ENCODE data around the gene DNM3.
"Not testable (repeated sequence)": the region's sequence is repeated elsewhere in the genome, so short reads cannot be mapped to it uniquely, and the experiment has no call there.

DNM3 gene

GRCh38 chr1:172430128-172430454, 588.8 kb downstream of the DNM3 start:
- no peak overlapping the region for H3K4me3 Mint-ChIP-seq
- H3K4me1 Mint-ChIP-seq = peaks cover 11% of the 10 kb centered on the region

GRCh38 chr1:172431204-172431603, 589.9 kb downstream of the DNM3 start:
- H3K9me3 Mint-ChIP-seq = peaks cover 31% of the 10 kb centered on the region
- no peak overlapping the region for H3K27ac Mint-ChIP-seq
- no peaks in the 10 kb centered on the region for H3K27me3 Mint-ChIP-seq (ENCODE audit: low read depth)
- no peak for TF ChIP-seq CTCF (IDR thresholded peaks at IDR 0.05; ENCODE audit: unreplicated experiment in 3 of 3)
- H3K36me3 Mint-ChIP-seq (ENCODE audit: low read depth) = peaks cover 34% of the 10 kb centered on the region
- no peak overlapping the region for H3K4me3 Mint-ChIP-seq
- peaks cover 11% of the 10 kb centered on the region for H3K4me1 Mint-ChIP-seq

More at GRCh38 chr1:172430128-172430454, 588.8 kb downstream of the DNM3 start:
- H3K9me3 Mint-ChIP-seq = peaks cover 21% of the 10 kb centered on the region
- H3K27me3 Mint-ChIP-seq (ENCODE audit: low read depth) = no peaks in the 10 kb centered on the region
- no peak for TF ChIP-seq CTCF (IDR thresholded peaks at IDR 0.05; ENCODE audit: unreplicated experiment in 3 of 3)
- H3K27ac Mint-ChIP-seq = peak overlapping the region in 2 of 3 experiments; percentile 31 to 59
- H3K36me3 Mint-ChIP-seq (ENCODE audit: low read depth) = peaks cover 25% of the 10 kb centered on the region

- peaks cover 38% of the 10 kb centered on the region for H3K36me3 Mint-ChIP-seq (ENCODE audit: low read depth)
- peaks cover 32% of the 10 kb centered on the region for H3K9me3 Mint-ChIP-seq
- no peak overlapping the region for H3K4me3 Mint-ChIP-seq
- no peak for TF ChIP-seq CTCF (IDR thresholded peaks at IDR 0.05; ENCODE audit: unreplicated experiment in 3 of 3)
- H3K27me3 Mint-ChIP-seq (ENCODE audit: low read depth) = no peaks in the 10 kb centered on the region
- H3K27ac Mint-ChIP-seq = no peak overlapping the region
- peaks cover 11% of the 10 kb centered on the region for H3K4me1 Mint-ChIP-seq
Observed at GRCh38 chr1:172431721-172432192, 590.5 kb downstream of the DNM3 start.

GRCh38 chr1:172437183-172437582, 595.9 kb downstream of the DNM3 start:
- H3K4me1 Mint-ChIP-seq = peaks cover 19% of the 10 kb centered on the region

GRCh38 chr1:172442404-172442803, 601.1 kb downstream of the DNM3 start:
- peak overlapping the region in 2 of 3 experiments; percentile 42 to 70 for H3K27ac Mint-ChIP-seq
- H3K9me3 Mint-ChIP-seq = no peaks in the 10 kb centered on the region
- no peaks in the 10 kb centered on the region for H3K27me3 Mint-ChIP-seq (ENCODE audit: low read depth)
- peak overlapping the region; percentile 84 to 90 (median 85) for H3K4me3 Mint-ChIP-seq
- TF ChIP-seq CTCF (IDR thresholded peaks at IDR 0.05; ENCODE audit: unreplicated experiment in 3 of 3) = no peak
- H3K4me1 Mint-ChIP-seq = peaks cover 31% of the 10 kb centered on the region
- H3K36me3 Mint-ChIP-seq (ENCODE audit: low read depth) = peaks cover 40% of the 10 kb centered on the region

More at GRCh38 chr1:172437183-172437582, 595.9 kb downstream of the DNM3 start:
- H3K36me3 Mint-ChIP-seq (ENCODE audit: low read depth) = peaks cover 78% of the 10 kb centered on the region
- H3K9me3 Mint-ChIP-seq = peaks cover 34% of the 10 kb centered on the region
- not testable (repeated sequence) for H3K27me3 Mint-ChIP-seq (ENCODE audit: low read depth); H3K27ac Mint-ChIP-seq; H3K4me3 Mint-ChIP-seq

- no peaks in the 10 kb centered on the region for H3K27me3 Mint-ChIP-seq (ENCODE audit: low read depth)
- H3K9me3 Mint-ChIP-seq = no peaks in the 10 kb centered on the region
- no peak for TF ChIP-seq CTCF (IDR thresholded peaks at IDR 0.05; ENCODE audit: unreplicated experiment in 3 of 3)
- peak overlapping the region; percentile 90 to 97 (median 94) for H3K4me3 Mint-ChIP-seq
- H3K36me3 Mint-ChIP-seq (ENCODE audit: low read depth) = peaks cover 38% of the 10 kb centered on the region
- H3K4me1 Mint-ChIP-seq = peaks cover 31% of the 10 kb centered on the region
- peak overlapping the region; percentile 82 to 85 (median 83) for H3K27ac Mint-ChIP-seq
Observed at GRCh38 chr1:172442843-172443565, 601.7 kb downstream of the DNM3 start.
